Measurements from ENCODE around the gene KCNJ4.
A peak's percentile ranks its signal among the peaks of the same experiment; 100 is the strongest.

The KCNJ4 gene

DNA sequence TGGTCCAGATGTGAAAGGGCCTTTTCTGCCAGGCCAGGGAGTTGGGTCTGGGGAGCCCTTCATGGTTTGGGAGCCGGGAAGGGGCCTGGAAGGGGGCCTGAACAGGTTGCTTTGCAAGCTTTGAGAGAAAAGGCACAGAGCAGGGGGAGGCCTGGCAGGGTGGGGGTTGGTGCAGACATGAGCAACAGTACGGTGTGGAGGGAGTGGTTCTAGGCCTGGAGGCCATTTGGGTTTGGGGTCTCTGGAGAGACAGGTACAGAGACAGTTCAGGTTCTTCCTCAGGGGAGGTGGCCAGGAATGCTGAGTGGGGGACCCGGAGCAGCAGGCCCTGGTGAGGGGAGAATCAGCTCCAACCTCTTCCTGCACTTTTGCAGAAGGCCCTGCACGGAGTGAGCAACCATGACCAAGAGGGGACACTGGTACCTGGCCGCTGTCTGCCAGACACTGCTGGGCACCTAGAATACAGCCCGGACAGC is 14.3 kb upstream of the KCNJ4 start:
- DNase-seq, result peak; percentile 58

- peak; percentile 58 for DNase-seq
These were observed 13.7 kb upstream of the KCNJ4 start for GRCh38 chr22:38468443-38469305.

DNA sequence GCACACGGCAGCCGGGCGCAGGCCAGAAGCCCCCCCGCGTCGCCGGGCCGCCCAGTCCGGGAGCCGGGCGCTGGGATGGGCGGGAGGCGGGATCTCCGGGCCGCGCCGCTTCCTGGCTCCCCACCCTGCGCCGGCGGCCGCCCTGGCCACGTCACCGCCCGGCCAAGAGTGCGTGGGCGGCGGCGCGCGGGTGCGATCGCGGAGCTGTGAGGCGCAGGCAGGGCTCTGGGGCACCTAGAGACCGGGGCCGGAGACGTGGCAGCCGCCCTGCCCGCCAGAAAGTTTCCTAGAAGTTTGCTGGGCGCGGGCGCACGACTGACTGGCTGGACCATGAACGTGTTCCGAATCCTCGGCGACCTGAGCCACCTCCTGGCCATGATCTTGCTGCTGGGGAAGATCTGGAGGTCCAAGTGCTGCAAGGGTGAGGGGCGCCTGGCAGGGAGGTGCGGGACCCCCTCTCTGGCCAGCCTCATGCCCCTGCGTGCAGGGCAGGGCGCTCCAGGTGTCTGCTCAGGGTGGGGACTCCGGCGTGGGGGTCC is 13.0 kb upstream of the KCNJ4 start, which contains the start of gene KDELR3:
TSS of gene KDELR3 (plus strand) at position 193 of the 539 bp plus-strand sequence. CDS start at position 331, 138 bp downstream.
- peak; percentile 83 for DNase-seq

DNA sequence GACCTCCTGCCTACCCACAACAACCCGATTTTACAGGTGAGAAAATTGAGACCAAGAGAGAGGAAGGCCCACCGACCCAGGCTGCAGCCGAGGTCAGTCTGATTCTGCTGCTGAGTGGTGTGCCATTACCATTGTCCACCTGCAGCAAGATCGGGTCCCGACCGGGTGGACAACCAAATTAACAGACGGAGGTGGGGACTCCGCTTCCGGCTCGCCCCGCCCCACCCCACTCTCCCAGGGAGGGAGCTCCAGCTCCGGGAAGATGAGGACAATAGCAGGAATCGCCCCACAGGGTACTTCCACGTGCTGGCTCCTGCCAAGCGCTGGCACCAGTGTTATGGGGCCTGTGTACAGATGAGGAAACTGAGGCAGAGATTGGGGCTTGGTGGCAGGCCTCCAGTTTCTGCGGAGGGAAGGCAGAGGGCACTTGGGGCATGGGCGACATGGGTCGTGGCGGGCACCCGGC is 12.5 kb upstream of the KCNJ4 start:
- DNase-seq, result no peak

DNA sequence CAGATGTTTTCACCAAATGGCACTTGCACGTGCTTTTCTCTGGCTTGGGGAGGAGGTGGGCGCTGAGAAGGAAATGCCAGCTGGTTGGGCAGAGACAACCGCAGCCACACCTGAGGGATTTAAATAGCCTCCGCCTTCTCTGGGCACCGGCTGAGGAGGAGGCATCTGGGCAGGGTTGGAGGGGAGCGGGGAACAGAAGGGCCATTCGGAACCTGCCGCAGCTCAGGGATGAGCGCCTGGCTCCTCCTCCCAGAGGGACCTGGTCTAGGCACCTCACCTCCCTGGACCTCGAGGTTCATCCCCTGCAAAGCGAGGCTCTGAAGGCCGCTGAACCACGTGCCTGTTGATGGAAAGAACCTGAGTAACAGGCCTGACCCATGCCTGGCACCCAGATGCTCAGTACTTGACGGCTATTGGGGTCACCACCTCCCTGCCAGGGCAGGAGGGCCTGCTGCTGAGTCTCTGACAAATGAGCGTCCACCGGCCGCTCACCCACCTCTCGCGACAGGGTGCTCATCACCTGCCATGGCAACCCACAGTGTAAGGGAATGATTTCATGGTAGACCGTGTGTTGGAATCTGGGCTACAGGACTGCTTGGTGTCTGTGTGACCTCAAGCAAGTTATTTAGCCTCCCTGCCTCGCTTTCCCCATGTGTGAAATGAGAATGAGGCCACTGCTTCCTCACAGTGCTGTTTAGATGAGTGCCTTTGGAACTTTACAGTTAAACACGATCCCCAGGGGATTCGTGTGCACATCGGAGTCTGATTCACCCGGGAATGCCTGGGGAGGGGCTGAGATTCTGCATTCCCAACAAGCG is 10.9 kb upstream of the KCNJ4 start:
- DNase-seq, result no peak

DNA sequence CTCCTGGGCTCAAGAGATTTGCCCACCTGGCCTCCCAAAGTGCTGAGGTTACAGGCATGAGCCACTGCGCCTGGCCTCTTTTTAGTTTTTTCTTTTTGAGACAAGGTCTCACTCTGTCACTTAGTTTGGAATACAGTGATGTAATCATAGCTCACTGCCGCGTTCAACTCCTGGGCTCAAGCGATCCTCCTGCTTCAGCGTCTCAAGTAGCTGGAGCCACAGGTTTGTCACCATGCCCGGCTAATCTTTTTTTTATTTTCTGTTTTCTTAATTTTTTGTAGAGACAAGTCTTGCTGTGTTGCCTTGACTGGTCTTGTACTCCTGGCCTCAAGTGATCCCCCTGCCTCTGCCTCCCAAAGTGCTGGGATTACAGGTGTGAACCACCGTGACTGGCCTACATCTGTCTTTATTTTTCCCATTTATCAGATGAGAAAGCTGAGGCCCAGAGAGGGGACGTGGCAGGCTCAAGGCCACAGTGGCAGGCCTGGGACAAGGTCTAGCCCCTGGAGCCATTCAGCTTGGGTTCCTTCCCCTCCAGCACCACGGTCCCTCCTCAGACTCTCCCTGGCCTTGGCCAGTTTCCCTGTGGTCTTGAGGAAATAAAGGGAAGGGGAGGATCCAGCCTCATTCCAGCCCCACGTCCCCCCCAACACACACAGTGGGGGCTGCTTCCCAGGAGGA is 10.1 kb upstream of the KCNJ4 start:
- no peak for DNase-seq

DNA sequence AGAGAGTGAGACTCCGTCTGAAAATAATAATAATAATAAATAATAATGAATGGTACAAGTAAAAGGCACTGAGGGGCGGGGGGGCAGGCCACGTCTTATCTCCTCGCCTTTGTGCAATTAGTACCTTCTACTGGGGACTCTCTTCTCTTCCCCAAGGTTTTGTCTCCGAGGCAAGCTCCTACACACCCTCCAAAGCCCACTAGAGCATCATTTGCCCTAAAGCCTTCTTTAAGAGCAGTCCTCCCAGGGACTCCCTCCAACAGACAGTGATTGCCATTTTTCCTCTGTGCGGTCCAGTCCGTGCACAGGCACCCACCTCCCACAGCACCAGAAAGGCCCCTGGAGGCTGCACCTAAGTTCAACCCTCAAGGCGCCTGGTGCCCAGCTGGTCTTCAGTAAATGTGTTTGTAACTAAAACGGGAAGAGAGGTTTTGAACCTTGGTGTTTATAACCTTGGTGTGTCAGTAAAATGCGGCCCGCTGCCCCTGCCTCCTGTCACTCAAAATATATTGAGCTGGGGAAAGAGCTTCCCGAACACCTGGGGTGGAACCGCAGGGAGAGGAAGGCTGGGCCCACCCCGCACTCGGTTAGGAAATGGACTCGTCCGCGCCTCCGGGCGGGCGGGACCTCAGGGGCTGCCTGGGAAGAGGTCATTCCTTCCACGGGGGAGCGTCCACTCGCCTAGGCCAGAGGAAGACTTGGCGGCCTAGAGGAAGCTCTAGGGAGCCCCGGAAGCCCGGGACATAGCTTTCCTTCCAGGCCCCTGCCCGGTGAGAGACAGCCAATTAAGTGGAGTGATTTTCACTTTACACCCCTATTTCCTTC is 8.2 kb upstream of the KCNJ4 start:
- no peak for DNase-seq

DNA sequence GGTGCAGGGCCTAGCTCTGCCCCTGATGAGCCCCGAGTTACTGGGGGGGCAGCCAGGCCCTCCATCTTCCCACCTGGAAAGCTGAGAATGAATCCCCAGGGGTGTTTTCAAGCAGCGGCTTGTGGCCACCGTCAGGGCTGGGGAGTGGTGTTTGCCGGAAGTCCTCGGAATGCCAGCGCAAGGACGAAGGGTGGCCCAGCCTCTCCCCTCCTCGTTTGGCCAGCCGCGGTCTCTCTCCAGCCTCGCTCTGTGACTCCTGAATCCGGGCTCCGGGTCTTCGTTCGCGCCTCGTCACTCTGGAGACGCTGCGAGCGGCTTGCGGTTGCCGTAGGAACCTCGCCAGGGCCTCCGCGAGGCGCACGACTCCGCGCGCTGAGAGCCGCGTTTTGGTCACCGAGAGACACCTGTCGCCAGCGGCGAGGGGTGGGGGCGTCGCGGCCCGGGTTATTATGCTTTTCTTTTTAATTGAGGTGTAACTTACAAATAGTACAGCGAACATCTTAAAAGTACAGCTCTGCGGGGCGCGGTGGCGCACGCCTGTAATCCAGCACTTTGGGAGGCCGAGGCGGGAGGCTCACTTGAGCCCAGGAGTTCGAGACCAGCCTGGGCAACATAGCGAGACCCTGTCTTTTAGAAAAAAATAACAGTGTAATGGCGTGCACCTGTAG is 6.5 kb upstream of the KCNJ4 start:
- peak; percentile 76 for DNase-seq

DNA sequence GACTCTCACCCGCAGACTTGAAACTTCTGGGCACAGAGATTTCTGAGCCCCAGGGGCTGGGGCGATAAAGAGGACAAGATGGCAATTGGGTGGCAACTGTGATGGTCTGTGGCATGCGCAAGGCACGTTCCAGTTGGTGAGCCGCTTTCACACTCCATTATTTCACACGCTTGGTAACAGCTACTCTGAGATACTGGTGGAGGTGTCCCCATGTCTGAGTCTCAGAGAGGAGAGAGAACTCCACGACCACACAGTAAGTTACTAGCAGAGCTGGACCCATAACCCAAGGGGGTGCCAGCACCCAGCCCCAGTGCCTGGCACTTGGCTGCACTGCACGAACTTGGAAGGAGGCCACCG is 6.0 kb upstream of the KCNJ4 start:
- DNase-seq, result no peak

DNA sequence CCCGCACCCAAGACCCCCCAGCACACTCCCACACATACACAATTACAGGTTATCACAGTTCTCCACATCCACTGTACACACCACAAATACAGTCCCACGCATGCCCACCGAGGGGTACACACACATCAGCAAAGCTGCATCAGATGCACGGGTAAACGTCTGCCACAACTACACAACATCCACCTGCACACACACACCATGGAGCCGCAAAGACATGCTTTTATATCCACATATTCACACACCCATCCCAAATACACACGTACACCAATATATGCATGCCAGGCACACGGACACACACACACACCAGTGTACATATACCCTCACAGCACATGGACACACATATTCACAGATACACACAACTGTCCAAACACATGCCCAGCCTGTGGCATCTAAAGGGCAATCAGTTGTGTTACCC is 5.4 kb upstream of the KCNJ4 start:
- DNase-seq, result no peak

DNA sequence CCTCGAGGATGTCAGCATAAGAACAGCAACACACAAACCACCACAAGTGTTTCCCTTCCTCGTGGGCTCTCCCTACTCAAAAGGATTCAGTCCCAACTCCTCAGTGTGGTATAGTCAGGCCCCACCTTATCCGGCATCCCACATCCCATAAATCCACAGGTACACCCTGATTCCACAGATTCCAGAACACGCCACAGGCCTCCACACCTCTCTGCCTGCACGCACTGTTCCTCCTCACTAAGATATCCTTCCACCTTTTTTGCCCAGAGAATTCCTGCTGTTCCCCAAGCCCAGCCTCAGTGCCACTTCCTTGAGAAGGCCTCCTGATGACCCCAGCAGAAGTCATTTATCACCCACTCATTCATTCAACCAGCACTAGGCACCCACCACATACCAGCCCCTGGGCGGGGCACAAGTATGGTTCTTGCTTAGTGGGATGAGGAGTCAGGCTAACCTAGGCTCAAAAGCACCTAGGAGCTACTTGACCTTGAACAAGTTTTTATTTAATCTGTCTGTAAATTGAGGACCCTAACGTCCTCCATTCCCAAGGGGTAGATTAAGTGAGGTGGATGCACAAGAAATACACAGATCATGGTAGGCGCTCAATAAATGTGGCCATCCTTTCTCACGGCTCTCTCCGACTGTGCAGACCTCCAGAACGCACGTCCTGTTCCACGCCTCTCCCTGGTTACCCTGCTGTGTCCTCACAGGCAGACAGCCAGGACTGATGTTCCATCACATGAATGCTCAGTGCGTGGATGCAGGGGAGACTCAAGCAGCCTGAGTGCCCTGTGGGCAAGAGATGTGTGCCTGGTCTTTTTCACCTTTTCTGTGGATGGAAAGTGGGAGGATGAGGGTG is 2.1 kb upstream of the KCNJ4 start:
- no peak for DNase-seq

DNA sequence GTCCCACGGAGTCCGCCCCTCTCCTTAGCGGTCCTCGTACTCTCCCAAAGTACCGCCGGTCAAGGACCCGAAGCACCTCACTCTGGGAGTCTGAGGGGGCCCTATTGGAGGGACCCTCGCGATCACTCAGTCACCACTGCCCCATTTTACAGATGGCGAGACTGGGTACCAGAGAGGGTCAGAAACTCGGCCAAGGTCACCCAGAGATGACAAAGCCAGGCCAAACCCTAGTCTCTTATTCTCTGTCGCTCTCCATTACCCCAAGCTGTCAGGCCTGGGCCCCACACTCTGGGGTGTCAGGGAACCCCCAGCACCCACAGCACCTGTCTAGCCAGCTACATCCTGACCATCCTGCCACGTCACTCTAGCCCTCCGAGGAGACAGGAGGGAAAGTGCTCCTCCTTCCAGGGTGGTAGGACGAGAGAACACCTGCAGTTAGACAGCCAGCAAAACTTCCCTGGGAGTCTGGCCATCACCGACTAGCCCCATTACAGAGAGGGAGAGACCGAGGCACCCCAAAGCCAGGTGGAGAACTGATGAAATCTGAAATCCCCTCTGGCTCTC is 1.4 kb upstream of the KCNJ4 start:
- no peak for DNase-seq

DNA sequence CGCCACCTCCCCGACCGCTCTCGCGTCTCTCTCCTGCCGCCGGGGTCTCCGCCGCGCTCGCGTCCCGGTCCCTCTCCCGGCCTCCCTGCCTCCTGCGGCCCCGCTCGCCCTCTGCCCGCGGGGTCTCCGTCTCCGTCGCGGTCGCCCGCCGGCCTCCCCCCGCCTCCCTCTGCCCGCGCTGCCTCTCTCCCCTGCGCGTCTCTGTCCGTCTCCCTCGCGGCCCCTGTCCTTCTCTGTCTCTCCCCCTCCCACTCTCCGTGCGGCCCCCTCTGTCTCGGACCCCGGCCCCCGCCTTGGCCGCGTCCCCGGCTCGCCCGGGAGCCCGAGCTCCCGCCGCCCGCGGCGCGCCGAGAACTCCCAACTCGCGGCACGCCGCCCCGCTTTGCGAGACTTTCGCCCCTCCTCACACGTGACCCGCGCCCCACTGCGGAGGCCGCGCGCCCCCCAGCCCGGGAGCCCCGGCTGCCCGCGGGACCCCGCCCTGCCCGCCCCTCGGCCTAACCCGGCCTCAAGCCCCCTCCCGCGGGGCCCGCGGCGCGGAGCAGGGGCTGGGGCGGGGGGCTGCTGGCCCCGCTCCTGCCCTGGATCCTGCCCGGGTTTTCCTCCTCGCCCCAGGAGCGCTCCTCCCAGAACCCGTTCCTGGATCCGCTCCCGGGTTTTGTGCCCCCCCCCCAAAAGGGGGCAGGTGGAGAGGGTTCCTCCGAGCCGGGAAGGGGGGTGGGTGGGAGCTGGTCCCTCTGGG is 702 bp upstream of the KCNJ4 start:
- DNase-seq, result no peak

- DNase-seq, result no peak
These were observed 485 bp downstream of the KCNJ4 start for GRCh38 chr22:38454353-38455075.

DNA sequence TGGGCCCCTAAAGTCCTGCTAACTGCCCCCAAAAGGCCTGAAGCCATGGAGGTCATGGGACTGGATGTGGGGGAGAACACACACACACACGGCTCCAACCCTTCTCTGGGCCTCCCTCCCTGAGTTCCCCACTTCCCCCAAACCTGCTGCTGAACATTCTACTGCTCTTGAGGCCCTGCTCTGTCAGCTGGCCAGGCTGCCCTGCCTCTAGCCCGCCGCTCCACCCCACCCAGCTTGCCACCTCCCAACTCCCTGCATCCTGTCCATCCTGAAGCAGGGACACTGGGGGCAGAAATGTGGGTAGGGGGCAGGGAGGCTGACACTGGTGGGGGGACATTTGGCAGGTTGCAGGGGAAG is 1.0 kb downstream of the KCNJ4 start:
- DNase-seq, result no peak

DNA sequence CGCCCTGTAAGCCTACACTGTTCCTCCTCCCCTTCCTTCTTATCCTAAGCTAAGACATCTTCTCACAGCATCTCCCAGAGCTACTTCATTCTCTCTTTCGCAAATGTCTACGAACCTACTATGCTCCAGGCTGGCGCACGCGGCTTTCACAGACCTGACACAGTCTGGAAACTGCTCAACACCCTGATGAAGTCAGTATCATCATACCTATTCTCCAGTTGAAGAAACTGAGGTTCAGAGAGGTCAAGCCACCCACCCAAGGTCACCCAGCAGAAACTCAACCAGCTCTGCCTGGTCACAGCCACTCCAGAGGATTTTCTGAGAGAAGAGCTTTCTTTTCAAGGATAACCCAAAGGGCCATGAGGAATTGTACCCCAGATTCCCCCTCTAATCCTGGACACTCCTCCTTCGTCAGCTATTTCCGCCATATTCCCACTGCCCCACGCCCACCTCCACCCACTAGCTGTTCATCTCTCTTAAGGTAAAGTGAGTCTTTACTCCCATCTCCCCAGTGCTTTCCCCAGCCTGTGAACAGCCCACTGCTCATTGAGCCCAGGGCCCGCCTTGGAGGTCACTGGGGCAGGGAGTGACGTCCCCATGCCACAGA is 1.8 kb downstream of the KCNJ4 start:
- no peak for DNase-seq

DNA sequence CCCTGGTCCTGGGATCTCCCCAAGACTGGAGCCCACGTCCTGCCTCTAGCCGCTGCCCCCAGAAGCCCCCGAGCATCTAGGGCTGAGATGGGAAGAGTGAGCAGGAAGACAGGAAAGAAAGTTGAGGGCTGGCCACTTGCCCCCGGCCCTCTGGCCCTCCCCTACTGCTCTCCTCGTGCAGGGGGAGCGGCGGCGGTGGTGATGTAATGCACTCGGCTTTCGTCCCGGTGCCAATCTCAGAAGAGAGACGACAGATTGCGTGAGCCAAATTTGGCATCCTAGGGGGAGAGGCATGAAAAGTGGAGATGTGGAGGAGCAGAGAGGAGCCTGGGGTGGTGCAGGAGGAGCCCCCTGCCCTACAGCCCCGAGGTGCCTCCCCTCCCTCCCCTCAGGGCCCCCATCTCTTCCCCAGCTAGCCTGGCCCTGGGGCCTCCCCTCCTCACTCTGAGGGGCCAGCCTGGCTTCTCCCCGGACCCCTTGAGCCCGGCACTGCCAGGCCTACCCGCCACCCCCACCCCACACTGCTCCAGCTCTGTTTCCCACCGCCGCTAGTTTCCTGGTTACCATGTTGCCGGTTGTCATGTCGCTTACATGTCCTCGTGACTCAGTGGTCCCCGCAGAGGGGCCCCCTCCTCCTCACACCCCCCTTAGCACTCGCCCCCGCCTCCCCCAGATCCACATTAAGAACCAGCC is 2.5 kb downstream of the KCNJ4 start:
- DNase-seq, result no peak

GRCh38 chr22:38451864-38452263 is 3.1 kb downstream of the KCNJ4 start:
- no peak for DNase-seq

Data from activated effector memory CD4-positive, alpha-beta T cell treated with anti-CD3 and anti-CD28 coated beads, Interleukin-2, amount 50 U/mL, for 16 hours (primary cell).